HepG2 (cell line): ENCODE data around the gene POU2F2. TPM values are rescaled to one million over a fixed set of nuclear protein-coding genes. Genes with fewer than 3 reads are reported as not detected.

ENCODE experiments used
- ATAC-seq: fragments of 200-7000 bp; cut with Tn5 transposase; 3 replicates; pipeline ENCODE4 v1.9.1; 2020; ENCODE audit warnings: mild to moderate bottlenecking, moderate library complexity
- BruUV-seq: library from RNA; stranded (reverse); fragments of 400-500 nt; replicated peaks from 2 replicates; lab custom pipeline; 2021; lab: Mats Ljungman, UMichigan
- CTCF ChIA-PET: fragments of 300-600 bp; formaldehyde crosslinking; extraction: SDS; loops from one replicate; lab custom pipeline; 2021; ENCODE audit warnings: low total read pairs, inconsistent platforms, low intra/inter-chr PET ratio; lab: Yijun Ruan, JAX
- POLR2A ChIA-PET: fragments of 350-600 bp; sonication (Branson Sonifier 250); formaldehyde crosslinking; loops from one replicate; lab custom pipeline; 2020; ENCODE audit warnings: antibody characterized with exemption, inconsistent platforms; lab: Yijun Ruan, JAX
- DNase-seq: peaks from one replicate; pipeline ENCODE4 v3.0.0-alpha.2; 2015; ENCODE audit warnings: low spot score
- FAIRE-seq: peaks from 3 replicates; lab custom pipeline; 2011; peaks lifted over from hg19 to GRCh38; lab: Jason Lieb, UNC
- H2AFZ ChIP-seq: one replicate; pipeline ENCODE4 v1.6.1; 2011; ENCODE audit warnings: low read length, inconsistent platforms
- H3K27ac ChIP-seq: fragments of 300-600 bp; 3 replicates; pipeline ENCODE4 v1.8.0; 2011; ENCODE audit warnings: mixed run types, mild to moderate bottlenecking, mixed read lengths, low read length, inconsistent platforms; ENCODE audit not compliant: insufficient read depth; ENCODE audit errors: extremely low read length
- H3K27me3 ChIP-seq, 2 experiments: fragments of 200-600 bp in 1 of 2; 2 replicates in 1 of 2; 3 replicates in 1 of 2; pipeline versions ENCODE4 v1.6.0 to v1.8.0; 2011; ENCODE audit warnings: low read length in 2 of 2, mild to moderate bottlenecking in 2 of 2, moderate library complexity in 2 of 2, inconsistent platforms in 1 of 2; ENCODE audit not compliant: insufficient read depth in 2 of 2, control insufficient read depth in 1 of 2
- H3K36me3 ChIP-seq, 2 experiments: fragments of 200-600 bp in 1 of 2; replicated peaks in 1 of 2; 2 replicates in 1 of 2; 3 replicates in 1 of 2; pipeline versions ENCODE4 v1.5.1 to v1.8.0; 2011; ENCODE audit warnings: low read length in 2 of 2, inconsistent platforms in 1 of 2; ENCODE audit not compliant: insufficient read depth in 2 of 2, control insufficient read depth in 1 of 2
- H3K4me1 ChIP-seq: 2 replicates; pipeline ENCODE4 v1.5.1; 2012; ENCODE audit warnings: low read length, inconsistent platforms; ENCODE audit not compliant: insufficient read depth
- H3K4me2 ChIP-seq: 2 replicates; pipeline ENCODE4 v1.6.0; 2011; ENCODE audit warnings: low read depth, low read length, inconsistent platforms
- H3K4me3 ChIP-seq, 3 experiments: fragments of 200-600 bp in 1 of 3; sonication (generic), shearing (Covaris generic) in 1 of 3; replicated peaks in 1 of 3; 2 replicates each; pipeline ENCODE4 v1.5.1; 2011 to 2016; ENCODE audit warnings: low read length in 3 of 3, inconsistent platforms in 2 of 3, low read depth in 2 of 3, mild to moderate bottlenecking in 2 of 3, control low read depth in 1 of 3, mixed read lengths in 1 of 3; ENCODE audit not compliant: insufficient read depth in 1 of 3
- H3K79me2 ChIP-seq: one replicate; pipeline ENCODE4 v1.6.1; 2011; ENCODE audit warnings: low read length, inconsistent platforms; ENCODE audit not compliant: insufficient read depth
- H3K9ac ChIP-seq: 2 replicates; pipeline ENCODE4 v1.6.0; 2011; ENCODE audit warnings: mild to moderate bottlenecking, low read depth, low read length, inconsistent platforms; ENCODE audit not compliant: insufficient read depth
- H3K9me3 ChIP-seq: 2 replicates; pipeline ENCODE4 v1.5.1; 2012; ENCODE audit warnings: mild to moderate bottlenecking, low read length
- H4K20me1 ChIP-seq: 2 replicates; pipeline ENCODE4 v1.6.0; 2011; ENCODE audit warnings: inconsistent platforms, mild to moderate bottlenecking, low read length, moderate library complexity; ENCODE audit not compliant: insufficient read depth
- DZIP1 ChIP-seq: sonication (generic); formaldehyde crosslinking; IDR thresholded peaks from 2 replicates; pipeline ENCODE4 v1.5.0; 2020; ENCODE audit warnings: mild to moderate bottlenecking, missing genetic modification reagents
- HDAC2 ChIP-seq: sonication (generic); formaldehyde crosslinking; IDR thresholded peaks from 2 replicates; pipeline ENCODE4 v1.4.0; 2020; ENCODE audit warnings: missing genetic modification reagents
- HNRNPL ChIP-seq: fragments of 200-400 bp; formaldehyde crosslinking; IDR thresholded peaks from 2 replicates; pipeline ENCODE4 v1.6.1; 2017; ENCODE audit warnings: mild to moderate bottlenecking, low read depth, low read length
- IRF1 ChIP-seq: sonication (generic); formaldehyde crosslinking; IDR thresholded peaks from 2 replicates; pipeline ENCODE4 v1.4.0; 2020; ENCODE audit warnings: low read depth, mild to moderate bottlenecking, missing genetic modification reagents
- JUNB ChIP-seq: sonication (generic); formaldehyde crosslinking; IDR thresholded peaks from 2 replicates; pipeline ENCODE4 v1.8.0; 2022; ENCODE audit warnings: missing genetic modification reagents, mild to moderate bottlenecking, borderline replicate concordance
- PATZ1 ChIP-seq: sonication (generic); formaldehyde crosslinking; IDR thresholded peaks from 2 replicates; pipeline ENCODE4 v1.4.0; 2020; ENCODE audit warnings: missing genetic modification reagents
- PCBP2 ChIP-seq: fragments of 200-400 bp; formaldehyde crosslinking; optimal IDR thresholded peaks from 2 replicates; pipeline ENCODE3; 2018; ENCODE audit warnings: low read length, low read depth; ENCODE audit not compliant: poor library complexity, severe bottlenecking
- PLSCR1 ChIP-seq: sonication (generic); formaldehyde crosslinking; IDR thresholded peaks from 2 replicates; pipeline ENCODE4 v1.5.0; 2020; ENCODE audit warnings: missing genetic modification reagents, mild to moderate bottlenecking, borderline replicate concordance
- RFXAP ChIP-seq: sonication (generic); formaldehyde crosslinking; IDR thresholded peaks from 2 replicates; pipeline ENCODE4 v1.4.0; 2020; ENCODE audit warnings: missing genetic modification reagents, borderline replicate concordance
- ZNF235 ChIP-seq: sonication (generic); formaldehyde crosslinking; IDR thresholded peaks from 2 replicates; pipeline ENCODE4 v1.8.1; 2023; ENCODE audit warnings: mild to moderate bottlenecking, missing genetic modification reagents, borderline replicate concordance
- ZNF549 ChIP-seq: sonication (generic); formaldehyde crosslinking; IDR thresholded peaks from 2 replicates; pipeline ENCODE4 v1.5.0; 2020; ENCODE audit warnings: missing genetic modification reagents
- ZNF792 ChIP-seq: IDR thresholded peaks from 2 replicates; pipeline ENCODE4 v1.6.1; 2016
- WGBS: methylation state at CpG from one replicate; pipeline ENCODE4 v1.1.6; 2017; ENCODE audit warnings: low lambda C conversion rate; 5-methylcytosine and 5-hydroxymethylcytosine counted together
- in situ Hi-C: cut with HindIII; loops from 2 replicates; pipeline ENCODE4 v1.10.0; 2017; ENCODE audit warnings: low pct_unique_long_range_greater_than_20kb; ENCODE audit not compliant: extremely low pct_ligation_motif_present
- intact Hi-C: fragments of 100-400 bp; cut with micrococcal nuclease; formaldehyde crosslinking; loops from one replicate; pipeline ENCODE4 v1.10.0; 2022; ENCODE audit not compliant: unreplicated experiment
- polyA plus RNA-seq, 8 experiments: library from polyadenylated mRNA; depleted of rRNA in 3 of 8; stranded (reverse) in 7 of 8; unstranded in 1 of 8; fragments of >200 nt; fragmentation: Illumina TruSeq in 4 of 8; extraction: Trizol in 4 of 8; gene quantifications; 2 replicates each; pipeline versions ENCODE4 v1.2.1 to v1.2.3, GENCODE V29; 2011 to 2016; ENCODE audit warnings: low read depth in 4 of 8, missing spikeins in 1 of 8, mixed read lengths in 1 of 8; ENCODE audit not compliant: insufficient read depth in 1 of 8
- total RNA-seq, 5 experiments: library from RNA; depleted of rRNA; stranded (reverse); fragments of >200 nt; fragmentation: Illumina TruSeq; extraction: Trizol; gene quantifications; 2 replicates each; pipeline ENCODE4 v1.2.3, GENCODE V29; 2016; ENCODE audit warnings: low read depth in 1 of 5
- TF ChIP-seq, protein P1 (sequence below): sonication (generic); formaldehyde crosslinking; IDR thresholded peaks from 2 replicates; pipeline ENCODE4 v1.4.0; 2020; ENCODE audit warnings: missing genetic modification reagents
- TF ChIP-seq, protein P2 (sequence below): IDR thresholded peaks from 2 replicates; pipeline ENCODE4 v1.6.1; 2016; ENCODE audit warnings: missing genetic modification reagents, missing compliant biosample characterization

The POU2F2 gene
- total and polyA plus RNA-seq, 2 of the 13 experiments (the other 11 are each of a cell fraction or from before 2014, with no cell fraction given), result 0.09 to 0.17 TPM

DNA sequence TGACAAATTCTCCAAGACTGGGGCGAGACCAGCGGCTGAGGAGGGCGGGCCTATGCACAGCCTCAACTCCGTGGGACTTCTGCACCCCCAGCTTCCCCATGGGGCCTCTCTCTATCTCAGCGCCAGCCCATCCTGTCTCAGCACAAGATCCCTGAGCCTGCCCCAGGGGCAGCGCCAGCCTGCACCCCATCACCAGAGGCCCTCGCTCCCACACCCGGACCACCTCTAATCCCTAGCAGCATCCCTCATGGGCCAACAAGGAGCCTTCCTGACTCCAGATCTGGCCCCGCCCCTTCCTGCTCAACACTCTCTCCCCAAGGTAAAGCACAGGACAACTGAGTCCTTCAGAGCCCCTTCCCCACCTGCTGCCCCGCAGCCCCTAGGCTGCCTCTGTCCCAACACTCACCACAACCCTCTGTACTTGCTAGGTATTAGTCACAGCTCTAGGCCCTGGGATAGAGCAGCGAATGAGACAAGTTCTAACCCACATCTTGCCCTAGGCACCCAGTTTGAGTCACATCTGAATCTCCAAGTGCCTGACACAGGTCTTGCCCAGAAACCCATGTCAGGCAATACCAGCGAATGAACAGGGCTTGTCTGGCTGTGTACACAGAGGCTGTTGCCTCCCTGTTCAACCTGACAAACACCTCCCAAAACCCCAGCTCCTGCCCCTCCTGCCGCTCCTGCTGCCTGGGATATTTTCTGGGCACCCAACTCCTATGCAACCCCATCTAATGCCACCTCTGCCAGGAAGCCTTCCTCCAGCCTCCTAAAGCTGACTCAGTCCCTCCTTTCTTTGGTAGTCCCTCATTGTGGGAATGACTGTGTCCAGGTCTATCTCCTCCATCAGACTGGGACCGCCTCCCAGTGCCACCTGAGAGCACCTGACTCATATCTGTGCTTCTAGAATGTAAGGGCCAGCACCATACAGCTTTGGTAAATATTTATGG lies 80.8 kb downstream of the POU2F2 start:
- Histone ChIP-seq H3K27me3 (peaks cover 1 to 19% of the 10 kb centered on the region in 2 experiments; a peak in 2 of 5 replicates), H3K4me3 (no peak overlapping the region), H3K36me3 (no peaks in the 10 kb centered on the region), H3K4me2 (no peak overlapping the region), H3K79me2 (no peaks in the 10 kb centered on the region), H2AFZ (no peak overlapping the region), H3K4me1 (peaks cover 5% of the 10 kb centered on the region), H4K20me1 (no peaks in the 10 kb centered on the region), H3K27ac (no peak overlapping the region), H3K9ac (no peak overlapping the region), H3K9me3 (no peaks in the 10 kb centered on the region)
- DNase-seq (no peak), ATAC-seq (no peak), FAIRE-seq (no peak)
- in situ Hi-C loops (no loop called here), intact Hi-C loops (no loop called here)
- ChIA-PET CTCF (no interaction called here), POLR2A (no interaction called here)
- WGBS, result 71% methylated on average over 9 of the region's 14 CpGs
- no TSS peak for BruUV-seq
- no peak for TF ChIP-seq PATZ1 (CRISPR knock-in tag)
- TF ChIP-seq HDAC2 (CRISPR knock-in tag), result no peak
- TF ChIP-seq, protein P1, sequence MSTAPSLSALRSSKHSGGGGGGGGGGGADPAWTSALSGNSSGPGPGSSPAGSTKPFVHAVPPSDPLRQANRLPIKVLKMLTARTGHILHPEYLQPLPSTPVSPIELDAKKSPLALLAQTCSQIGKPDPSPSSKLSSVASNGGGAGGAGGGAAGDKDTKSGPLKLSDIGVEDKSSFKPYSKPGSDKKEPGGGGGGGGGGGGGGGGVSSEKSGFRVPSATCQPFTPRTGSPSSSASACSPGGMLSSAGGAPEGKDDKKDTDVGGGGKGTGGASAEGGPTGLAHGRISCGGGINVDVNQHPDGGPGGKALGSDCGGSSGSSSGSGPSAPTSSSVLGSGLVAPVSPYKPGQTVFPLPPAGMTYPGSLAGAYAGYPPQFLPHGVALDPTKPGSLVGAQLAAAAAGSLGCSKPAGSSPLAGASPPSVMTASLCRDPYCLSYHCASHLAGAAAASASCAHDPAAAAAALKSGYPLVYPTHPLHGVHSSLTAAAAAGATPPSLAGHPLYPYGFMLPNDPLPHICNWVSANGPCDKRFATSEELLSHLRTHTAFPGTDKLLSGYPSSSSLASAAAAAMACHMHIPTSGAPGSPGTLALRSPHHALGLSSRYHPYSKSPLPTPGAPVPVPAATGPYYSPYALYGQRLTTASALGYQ (CRISPR knock-in tag), result no peak
- TF ChIP-seq ZNF235 (CRISPR knock-in tag), result no peak
- no peak for TF ChIP-seq PLSCR1 (CRISPR knock-in tag)
- TF ChIP-seq HNRNPL, result no peak
- no peak for TF ChIP-seq IRF1 (CRISPR knock-in tag)
- TF ChIP-seq PCBP2, result no peak
- TF ChIP-seq, protein P2, sequence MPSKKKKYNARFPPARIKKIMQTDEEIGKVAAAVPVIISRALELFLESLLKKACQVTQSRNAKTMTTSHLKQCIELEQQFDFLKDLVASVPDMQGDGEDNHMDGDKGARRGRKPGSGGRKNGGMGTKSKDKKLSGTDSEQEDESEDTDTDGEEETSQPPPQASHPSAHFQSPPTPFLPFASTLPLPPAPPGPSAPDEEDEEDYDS (CRISPR knock-in tag), result no peak
- no peak for TF ChIP-seq RFXAP (CRISPR knock-in tag)
- no peak for TF ChIP-seq DZIP1 (CRISPR knock-in tag)
- TF ChIP-seq JUNB (CRISPR knock-in tag), result no peak
- TF ChIP-seq ZNF792 (CRISPR knock-in tag), result no peak
- TF ChIP-seq ZNF549 (CRISPR knock-in tag), result no peak
